GM12878 (cell line): ENCODE measurements around the gene GABBR2. TPM values are rescaled to one million over a fixed set of nuclear protein-coding genes. Genes with fewer than 3 reads are reported as not detected.

Experiments used
- ATAC-seq: fragments of 200-7000 bp; cut with Tn5 transposase; 3 replicates; pipeline ENCODE4 v1.9.1; 2020; ENCODE audit warnings: mild to moderate bottlenecking, moderate library complexity
- BruUV-seq: library from RNA; stranded (reverse); fragments of 400-500 nt; replicated peaks from 2 replicates; lab custom pipeline; 2021; lab: Mats Ljungman, UMichigan
- CTCF ChIA-PET: fragments of 300-600 bp; sonication (Branson Sonifier 250); formaldehyde crosslinking; extraction: SDS; loops from one replicate; lab custom pipeline; 2021; ENCODE audit warnings: inconsistent platforms; lab: Yijun Ruan, JAX
- POLR2A ChIA-PET: fragments of 350-600 bp; formaldehyde crosslinking; extraction: SDS; loops from one replicate; lab custom pipeline; 2021; ENCODE audit warnings: inconsistent platforms; lab: Charles Lee
- RAD21 ChIA-PET: fragments of 300-600 bp; sonication (Branson Sonifier 250); formaldehyde crosslinking; loops from one replicate; lab custom pipeline; 2023; ENCODE audit warnings: antibody characterized with exemption; ENCODE audit not compliant: unreplicated experiment; lab: Charles Lee
- SMC1A ChIA-PET: fragments of 300-600 bp; sonication (Branson Sonifier 250); formaldehyde crosslinking; loops from one replicate; lab custom pipeline; 2023; ENCODE audit not compliant: unreplicated experiment, uncharacterized antibody; lab: Charles Lee
- DNase-seq: peaks from one replicate; pipeline ENCODE4 v3.0.0-alpha.2; 2011; ENCODE audit warnings: low read depth, low spot score
- FAIRE-seq: peaks from 3 replicates; lab custom pipeline; 2011; peaks lifted over from hg19 to GRCh38; lab: Jason Lieb, UNC
- H2AFZ ChIP-seq: 2 replicates; pipeline ENCODE4 v1.6.0; 2011; ENCODE audit warnings: low read depth, low read length, control low read depth; ENCODE audit not compliant: control insufficient read depth
- H3K27ac ChIP-seq: 2 replicates; pipeline ENCODE4 v1.5.1; 2011; ENCODE audit warnings: control low read depth; ENCODE audit not compliant: control insufficient read depth, insufficient read depth
- H3K27me3 ChIP-seq, 2 experiments: replicated peaks in 1 of 2; 2 replicates each; pipeline versions ENCODE4 v1.6.0 to v1.6.1; 2011; ENCODE audit warnings: low read length in 1 of 2; ENCODE audit not compliant: control insufficient read depth in 2 of 2, insufficient read depth in 2 of 2
- H3K36me3 ChIP-seq, 2 experiments: 2 replicates each; pipeline ENCODE4 v1.5.1; 2011; ENCODE audit warnings: low read length in 1 of 2; ENCODE audit not compliant: control insufficient read depth in 2 of 2, insufficient read depth in 2 of 2
- H3K4me1 ChIP-seq: 2 replicates; pipeline ENCODE4 v1.6.1; 2011; ENCODE audit warnings: mild to moderate bottlenecking, low read length, moderate library complexity, mixed read lengths; ENCODE audit not compliant: control insufficient read depth, insufficient read depth
- H3K4me2 ChIP-seq: 2 replicates; pipeline ENCODE4 v1.6.0; 2011; ENCODE audit warnings: control low read depth; ENCODE audit not compliant: control insufficient read depth, insufficient read depth
- H3K4me3 ChIP-seq: fragments of 200-600 bp; sonication (generic); 2 replicates; pipeline ENCODE4 v1.5.1; 2016
- H3K79me2 ChIP-seq: 2 replicates; pipeline ENCODE4 v1.6.0; 2011; ENCODE audit warnings: low read length; ENCODE audit not compliant: control insufficient read depth, insufficient read depth
- H3K9ac ChIP-seq: 2 replicates; pipeline ENCODE4 v1.8.0; 2011; ENCODE audit warnings: low read length, control low read depth, mixed read lengths; ENCODE audit not compliant: control insufficient read depth, insufficient read depth
- H3K9me3 ChIP-seq: replicated peaks from 3 replicates; pipeline ENCODE4 v1.5.1; 2011; ENCODE audit warnings: mild to moderate bottlenecking, low read length; ENCODE audit not compliant: control insufficient read depth, insufficient read depth
- H4K20me1 ChIP-seq: 2 replicates; pipeline ENCODE4 v1.6.0; 2011; ENCODE audit not compliant: control insufficient read depth, insufficient read depth
- CHD1 ChIP-seq: IDR thresholded peaks from 2 replicates; pipeline ENCODE4 v1.6.1; 2012; ENCODE audit warnings: low read depth, low read length, improper control_type of control experiment
- DPF2 ChIP-seq: fragments of 450-650 bp; IDR thresholded peaks from 2 replicates; pipeline ENCODE4 v1.6.1; 2017; ENCODE audit warnings: mild to moderate bottlenecking
- EP300 ChIP-seq, 2 experiments: fragments of 150-350 bp in 1 of 2; IDR thresholded peaks; 2 replicates each; pipeline ENCODE4 v1.6.1; 2011 to 2012; ENCODE audit warnings: low read depth in 2 of 2, low read length in 2 of 2, borderline replicate concordance in 1 of 2, improper control_type of control experiment in 1 of 2, inconsistent platforms in 1 of 2; ENCODE audit not compliant: control insufficient read depth in 1 of 2
- KDM1A ChIP-seq: fragments of 200-600 bp; sonication (generic); IDR thresholded peaks from 2 replicates; pipeline ENCODE4 v1.6.1; 2016; ENCODE audit warnings: borderline replicate concordance
- MEF2B ChIP-seq: fragments of 450-650 bp; IDR thresholded peaks from 2 replicates; pipeline ENCODE4 v1.6.1; 2018; ENCODE audit warnings: mild to moderate bottlenecking, moderate library complexity; ENCODE audit not compliant: partially characterized antibody, poor library complexity, severe bottlenecking
- NBN ChIP-seq: fragments of 450-650 bp; IDR thresholded peaks from 2 replicates; pipeline ENCODE4 v1.6.1; 2016
- NR2F1 ChIP-seq: fragments of 450-650 bp; conservative IDR thresholded peaks from 2 replicates; pipeline ENCODE4 v1.6.1; 2017; ENCODE audit warnings: mild to moderate bottlenecking
- NRF1 ChIP-seq: conservative IDR thresholded peaks from 2 replicates; pipeline ENCODE4 v1.6.1; 2011; ENCODE audit warnings: mild to moderate bottlenecking, low read depth, low read length, improper control_type of control experiment
- POLR2AphosphoS2 ChIP-seq: IDR thresholded peaks from 2 replicates; pipeline ENCODE4 v1.6.1; 2011; ENCODE audit warnings: low read depth, mild to moderate bottlenecking, low read length, improper control_type of control experiment, moderate library complexity
- RELB ChIP-seq: fragments of 450-650 bp; IDR thresholded peaks from 2 replicates; pipeline ENCODE4 v1.6.1; 2017; ENCODE audit warnings: low read depth, mild to moderate bottlenecking, moderate library complexity
- SMC3 ChIP-seq: IDR thresholded peaks from 2 replicates; pipeline ENCODE4 v1.6.1; 2011; ENCODE audit warnings: low read length, improper control_type of control experiment, borderline replicate concordance
- TARDBP ChIP-seq: IDR thresholded peaks from 2 replicates; pipeline ENCODE4 v1.6.1; 2016; ENCODE audit warnings: borderline replicate concordance
- TCF12 ChIP-seq: IDR thresholded peaks from 2 replicates; pipeline ENCODE4 v1.6.1; 2011; ENCODE audit warnings: low read depth, mild to moderate bottlenecking, low read length
- ZZZ3 ChIP-seq: IDR thresholded peaks from 2 replicates; pipeline ENCODE4 v1.6.1; 2011; ENCODE audit warnings: low read depth; ENCODE audit not compliant: control insufficient read depth, insufficient read length
- WGBS: methylation state at CpG from one replicate; pipeline ENCODE4 v1.1.6; 2016; ENCODE audit warnings: low lambda C conversion rate; ENCODE audit not compliant: insufficient replicate concordance, insufficient coverage; ENCODE audit errors: missing lambda C conversion rate; 5-methylcytosine and 5-hydroxymethylcytosine counted together
- in situ Hi-C: fragments of 300-500 bp; cut with MboI; formaldehyde crosslinking; loops from 9 replicates; pipeline ENCODE4 v1.14.3; 2018; ENCODE audit warnings: mixed read lengths
- intact Hi-C: fragments of 100-400 bp; cut with micrococcal nuclease; formaldehyde crosslinking; loops from one replicate; pipeline ENCODE4 v1.14.2; 2022; ENCODE audit not compliant: unreplicated experiment
- polyA plus RNA-seq, 11 experiments: library from polyadenylated mRNA; depleted of rRNA in 4 of 11; unstranded in 6 of 11; stranded (reverse) in 5 of 11; fragments of >200 nt; fragmentation: Nextera tagmentation in 4 of 11; fragmentation: Illumina TruSeq in 1 of 11; extraction: Ambion mirVana in 4 of 11; extraction: Trizol in 1 of 11; gene quantifications; 1 replicate in 1 of 11; 2 replicates in 10 of 11; pipeline versions ENCODE4 v1.2.1 to v1.2.3, GENCODE V29; 2011 to 2016; ENCODE audit warnings: inconsistent platforms in 2 of 11, missing spikeins in 2 of 11, low read depth in 1 of 11
- total RNA-seq, 4 experiments: library from RNA; depleted of rRNA in 3 of 4; stranded (reverse); fragments of >200 nt in 3 of 4; fragmentation: Illumina TruSeq in 1 of 4; extraction: Trizol in 1 of 4; gene quantifications; 2 replicates each; pipeline versions ENCODE4 v1.2.1 to v1.2.3, GENCODE V29; 2013 to 2021

GABBR2 gene
- total and polyA plus RNA-seq, 10 of the 15 experiments (the other 5 are each of a cell fraction or from before 2014, with no cell fraction given), result 0.02 to 2.2 (median 0.06) TPM; not detected in 2

- TF ChIP-seq NRF1 (no peak), NBN (no peak), CHD1 (no peak), TARDBP (no peak), SMC3 (no peak)
Observed at GRCh38 chr9:98409719-98410118, 299.0 kb downstream of the GABBR2 start (continued).

- SMC1A ChIA-PET, result no interaction called here
- Histone ChIP-seq H2AFZ (no peak overlapping the region), H3K27me3 (peaks cover 0 to 2% of the 10 kb centered on the region in 2 experiments; a peak in 2 of 4 replicates), H3K4me2 (no peak overlapping the region), H3K9ac (no peak overlapping the region), H3K4me1 (peaks cover 9% of the 10 kb centered on the region; the same call in 1 of the 2 replicates), H3K36me3 (no peaks in the 10 kb centered on the region), H3K4me3 (no peak overlapping the region), H3K9me3 (no peaks in the 10 kb centered on the region), H4K20me1 (no peaks in the 10 kb centered on the region), H3K27ac (no peak overlapping the region), H3K79me2 (no peaks in the 10 kb centered on the region)
- FAIRE-seq (no peak), DNase-seq (no peak), ATAC-seq (no peak)
- in situ Hi-C loops, result no loop called here
- RAD21 ChIA-PET, result no interaction called here
- intact Hi-C loops, result no loop called here
- CTCF ChIA-PET, result no interaction called here
- 49% methylated on average over 6 of the region's 6 CpGs for WGBS
- POLR2A ChIA-PET, result no interaction called here
- no peak for TF ChIP-seq EP300 (IDR thresholded peaks at IDR 0.05; ENCODE audit: borderline replicate concordance in 1 of 2, control insufficient read depth in 1 of 2, low read depth in 2 of 2, low read length in 2 of 2)
- no peak for TF ChIP-seq TCF12
- TF ChIP-seq RELB, result no peak
- no peak for TF ChIP-seq MEF2B
- TF ChIP-seq KDM1A, result no peak
- no peak for TF ChIP-seq NR2F1
- no peak for TF ChIP-seq POLR2AphosphoS2
- TF ChIP-seq ZZZ3, result no peak
- TF ChIP-seq DPF2, result no peak
- no TSS peak for BruUV-seq
Observed at GRCh38 chr9:98406469-98406868, 302.3 kb downstream of the GABBR2 start.
